Measurements from ENCODE around the gene DNAJB14.

Gene DNAJB14

GRCh38 chr4:99876946-99877345, 69.5 kb downstream of the DNAJB14 start:
- in situ Hi-C loops (cut with MboI; ENCODE audit: low sequenced_read_pairs), result loop anchor here (10.0 kb wide), 1 partner anchor 62 kb away; the partner anchor contains the start of gene DAPP1

- in situ Hi-C loops (cut with MboI; ENCODE audit: low sequenced_read_pairs), result loop anchor here (10.0 kb wide), 1 partner anchor 60 kb away; the partner anchor contains the start of gene DAPP1
Measured at GRCh38 chr4:99875071-99875470, 71.3 kb downstream of the DNAJB14 start.

GRCh38 chr4:99872570-99872969, 73.8 kb downstream of the DNAJB14 start:
- in situ Hi-C loops (cut with MboI; ENCODE audit: low sequenced_read_pairs), result loop anchor here (10.0 kb wide), 1 partner anchor 58 kb away; the partner anchor contains the start of gene DAPP1

GRCh38 chr4:99868126-99868596, 78.3 kb downstream of the DNAJB14 start:
- in situ Hi-C loops (cut with MboI; ENCODE audit: low sequenced_read_pairs), result no loop called here

GRCh38 chr4:99863804-99864203, 82.6 kb downstream of the DNAJB14 start:
- in situ Hi-C loops (cut with MboI; ENCODE audit: low sequenced_read_pairs), result no loop called here

GRCh38 chr4:99861120-99861905, 85.1 kb downstream of the DNAJB14 start:
- in situ Hi-C loops (cut with MboI; ENCODE audit: low sequenced_read_pairs), result no loop called here

- in situ Hi-C loops (cut with MboI; ENCODE audit: low sequenced_read_pairs), result no loop called here
Measured at GRCh38 chr4:99860521-99860920, 85.9 kb downstream of the DNAJB14 start.

GRCh38 chr4:99859618-99860017, 86.8 kb downstream of the DNAJB14 start:
- in situ Hi-C loops (cut with MboI; ENCODE audit: low sequenced_read_pairs), result no loop called here

- in situ Hi-C loops (cut with MboI; ENCODE audit: low sequenced_read_pairs), result no loop called here
Measured at GRCh38 chr4:99857307-99857706, 89.1 kb downstream of the DNAJB14 start.

- in situ Hi-C loops (cut with MboI; ENCODE audit: low sequenced_read_pairs), result no loop called here
Measured at GRCh38 chr4:99856166-99856565, 90.3 kb downstream of the DNAJB14 start.

GRCh38 chr4:99855678-99856077, 90.7 kb downstream of the DNAJB14 start:
- in situ Hi-C loops (cut with MboI; ENCODE audit: low sequenced_read_pairs), result no loop called here

GRCh38 chr4:99853999-99854398, 92.4 kb downstream of the DNAJB14 start:
- in situ Hi-C loops (cut with MboI; ENCODE audit: low sequenced_read_pairs), result no loop called here

- in situ Hi-C loops (cut with MboI; ENCODE audit: low sequenced_read_pairs), result no loop called here
Measured at GRCh38 chr4:99853190-99853589, 93.2 kb downstream of the DNAJB14 start.

- in situ Hi-C loops (cut with MboI; ENCODE audit: low sequenced_read_pairs), result no loop called here
Measured at GRCh38 chr4:99852199-99852749, 94.1 kb downstream of the DNAJB14 start.

GRCh38 chr4:99848591-99849001, 97.8 kb downstream of the DNAJB14 start:
- in situ Hi-C loops (cut with MboI; ENCODE audit: low sequenced_read_pairs), result no loop called here

GRCh38 chr4:99847362-99847976, 98.9 kb downstream of the DNAJB14 start:
- in situ Hi-C loops (cut with MboI; ENCODE audit: low sequenced_read_pairs), result no loop called here

GRCh38 chr4:99846891-99847290, 99.5 kb downstream of the DNAJB14 start:
- in situ Hi-C loops (cut with MboI; ENCODE audit: low sequenced_read_pairs), result no loop called here
